K562 (cell line): Measurements from ENCODE around the gene PDZK1IP1. TPM values are rescaled to one million over a fixed set of nuclear protein-coding genes. Genes with fewer than 3 reads are reported as not detected.

Source experiments
- FOXK1 ChIP-seq: sonication (generic); formaldehyde crosslinking; IDR thresholded peaks from 2 replicates; pipeline ENCODE4 v1.8.0; 2022; ENCODE audit warnings: missing genetic modification reagents, mild to moderate bottlenecking, borderline replicate concordance
- GABPB2 ChIP-seq: fragments of 250-450 bp; sonication (Bioruptor Pico); conservative IDR thresholded peaks from 2 replicates; pipeline ENCODE4 v1.5.1; 2021; ENCODE audit warnings: mild to moderate bottlenecking
- HNRNPL ChIP-seq: fragments of 200-400 bp; formaldehyde crosslinking; IDR thresholded peaks from 2 replicates; pipeline ENCODE4 v1.6.1; 2017; ENCODE audit warnings: low read depth, mild to moderate bottlenecking, low read length
- IRF9 ChIP-seq: fragments of 450-650 bp; IDR thresholded peaks from 2 replicates; pipeline ENCODE4 v1.6.1; 2016; ENCODE audit warnings: missing biosample characterization, missing genetic modification characterization
- MYC ChIP-seq, 2 experiments: fragments of 250-450 bp in 1 of 2; sonication (Bioruptor Pico) in 1 of 2; IDR thresholded peaks; 2 replicates each; pipeline versions ENCODE4 v1.5.1 to v1.6.1; 2012 to 2021; ENCODE audit warnings: low read depth in 2 of 2, borderline replicate concordance in 1 of 2, improper control_type of control experiment in 1 of 2, low read length in 1 of 2, mild to moderate bottlenecking in 1 of 2, moderate library complexity in 1 of 2
- MYNN ChIP-seq, 2 experiments: sonication (generic); formaldehyde crosslinking in 1 of 2; IDR thresholded peaks; 2 replicates each; pipeline versions ENCODE4 v1.5.0 to v1.6.1; 2016 to 2020; ENCODE audit warnings: antibody characterized with exemption in 1 of 2, missing genetic modification reagents in 1 of 2
- NONO ChIP-seq, 2 experiments: fragments of 200-400 bp in 1 of 2; fragments of 450-650 bp in 1 of 2; formaldehyde crosslinking in 1 of 2; IDR thresholded peaks; 2 replicates each; pipeline ENCODE4 v1.6.1; 2017; ENCODE audit warnings: low read depth in 2 of 2, mild to moderate bottlenecking in 2 of 2, moderate library complexity in 2 of 2, low read length in 1 of 2
- RERE ChIP-seq: sonication (generic); formaldehyde crosslinking; IDR thresholded peaks from 2 replicates; pipeline ENCODE4 v1.8.0; 2023; ENCODE audit warnings: missing genetic modification reagents, mild to moderate bottlenecking, borderline replicate concordance
- ZBTB43 ChIP-seq: sonication (generic); formaldehyde crosslinking; IDR thresholded peaks from 2 replicates; pipeline ENCODE4 v1.8.0; 2023; ENCODE audit warnings: mild to moderate bottlenecking, missing genetic modification reagents
- ZNF217 ChIP-seq: sonication (generic); formaldehyde crosslinking; IDR thresholded peaks from 2 replicates; pipeline ENCODE4 v1.8.0; 2022; ENCODE audit warnings: mild to moderate bottlenecking, missing genetic modification reagents
- polyA plus RNA-seq, 8 experiments: library from polyadenylated mRNA; depleted of rRNA in 4 of 8; stranded (reverse) in 5 of 8; unstranded in 3 of 8; fragments of >200 nt; fragmentation: Nextera tagmentation in 2 of 8; fragmentation: Illumina TruSeq in 1 of 8; extraction: Ambion mirVana in 2 of 8; extraction: Trizol in 1 of 8; gene quantifications; 2 replicates each; pipeline versions ENCODE4 v1.2.1 to v1.2.3, GENCODE V29; 2011 to 2014; ENCODE audit warnings: inconsistent platforms in 1 of 8, missing spikeins in 1 of 8
- total RNA-seq, 7 experiments: library from RNA; depleted of rRNA in 6 of 7; stranded (reverse); fragments of >200 nt in 6 of 7; fragmentation: Illumina TruSeq in 2 of 7; extraction: Trizol in 2 of 7; gene quantifications; 2 replicates each; pipeline versions ENCODE4 v1.2.1 to v1.2.3, GENCODE V29; 2011 to 2021; ENCODE audit warnings: low replicate concordance in 1 of 7
- TF ChIP-seq, protein P1 (sequence below): sonication (generic); formaldehyde crosslinking; IDR thresholded peaks from 2 replicates; pipeline ENCODE4 v1.8.0; 2022; ENCODE audit warnings: mild to moderate bottlenecking, missing genetic modification reagents, borderline replicate concordance
- TF ChIP-seq, protein P2 (sequence below): fragments of 200-800 bp; sonication (Bioruptor generic); IDR thresholded peaks from 2 replicates; pipeline ENCODE4 v1.6.1; 2017; ENCODE audit warnings: missing genetic modification characterization, missing compliant biosample characterization

PDZK1IP1 gene
- total and polyA plus RNA-seq, 9 of the 15 experiments (the other 6 are each of a cell fraction or from before 2014, with no cell fraction given): 0.17 to 0.68 (median 0.53) TPM; not detected in 2

- TF ChIP-seq ZBTB43 (CRISPR knock-in tag) (no peak), IRF9 (tag) (no peak), RERE (CRISPR knock-in tag) (no peak), NONO (IDR thresholded peaks at IDR 0.05; ENCODE audit: low read depth in 2 of 2, low read length in 1 of 2) (no peak), ZNF217 (CRISPR knock-in tag) (no peak), HNRNPL (no peak), MYNN (IDR thresholded peaks at IDR 0.05) (peak; percentile 57; the same call in 1 of the 2 replicates), MYNN (CRISPR knock-in tag; IDR thresholded peaks at IDR 0.05) (no peak), GABPB2 (CRISPR knock-in tag) (no peak), FOXK1 (CRISPR knock-in tag) (peak; percentile 73; the same call in 1 of the 2 replicates), MYC (IDR thresholded peaks at IDR 0.05; ENCODE audit: low read depth, low read length) (peak; percentile 51; the same call in 1 of the 2 replicates), MYC (CRISPR knock-in tag; IDR thresholded peaks at IDR 0.05; ENCODE audit: borderline replicate concordance, low read depth) (no peak)
- TF ChIP-seq, protein P1, sequence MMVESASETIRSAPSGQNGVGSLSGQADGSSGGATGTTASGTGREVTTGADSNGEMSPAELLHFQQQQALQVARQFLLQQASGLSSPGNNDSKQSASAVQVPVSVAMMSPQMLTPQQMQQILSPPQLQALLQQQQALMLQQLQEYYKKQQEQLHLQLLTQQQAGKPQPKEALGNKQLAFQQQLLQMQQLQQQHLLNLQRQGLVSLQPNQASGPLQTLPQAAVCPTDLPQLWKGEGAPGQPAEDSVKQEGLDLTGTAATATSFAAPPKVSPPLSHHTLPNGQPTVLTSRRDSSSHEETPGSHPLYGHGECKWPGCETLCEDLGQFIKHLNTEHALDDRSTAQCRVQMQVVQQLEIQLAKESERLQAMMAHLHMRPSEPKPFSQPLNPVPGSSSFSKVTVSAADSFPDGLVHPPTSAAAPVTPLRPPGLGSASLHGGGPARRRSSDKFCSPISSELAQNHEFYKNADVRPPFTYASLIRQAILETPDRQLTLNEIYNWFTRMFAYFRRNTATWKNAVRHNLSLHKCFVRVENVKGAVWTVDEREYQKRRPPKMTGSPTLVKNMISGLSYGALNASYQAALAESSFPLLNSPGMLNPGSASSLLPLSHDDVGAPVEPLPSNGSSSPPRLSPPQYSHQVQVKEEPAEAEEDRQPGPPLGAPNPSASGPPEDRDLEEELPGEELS: no peak
- TF ChIP-seq, protein P2, sequence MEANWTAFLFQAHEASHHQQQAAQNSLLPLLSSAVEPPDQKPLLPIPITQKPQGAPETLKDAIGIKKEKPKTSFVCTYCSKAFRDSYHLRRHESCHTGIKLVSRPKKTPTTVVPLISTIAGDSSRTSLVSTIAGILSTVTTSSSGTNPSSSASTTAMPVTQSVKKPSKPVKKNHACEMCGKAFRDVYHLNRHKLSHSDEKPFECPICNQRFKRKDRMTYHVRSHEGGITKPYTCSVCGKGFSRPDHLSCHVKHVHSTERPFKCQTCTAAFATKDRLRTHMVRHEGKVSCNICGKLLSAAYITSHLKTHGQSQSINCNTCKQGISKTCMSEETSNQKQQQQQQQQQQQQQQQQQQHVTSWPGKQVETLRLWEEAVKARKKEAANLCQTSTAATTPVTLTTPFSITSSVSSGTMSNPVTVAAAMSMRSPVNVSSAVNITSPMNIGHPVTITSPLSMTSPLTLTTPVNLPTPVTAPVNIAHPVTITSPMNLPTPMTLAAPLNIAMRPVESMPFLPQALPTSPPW: peak; percentile 69
Measured at GRCh38 chr1:47192458-47193384, 2.9 kb upstream of the PDZK1IP1 start (continued).
